GM13977 (cell line): ENCODE results near the gene CDH13.

Experiments
- DNase-seq: peaks from one replicate; pipeline ENCODE4 v3.0.0; 2012; ENCODE audit warnings: low spot score
- CTCF ChIP-seq: IDR thresholded peaks from 2 replicates; pipeline ENCODE4 v1.5.1; 2012; ENCODE audit warnings: mild to moderate bottlenecking, control low read depth; ENCODE audit not compliant: insufficient read depth; ENCODE audit errors: extremely low read depth, missing control alignments
- in situ Hi-C: fragments of 300-500 bp; cut with MboI; formaldehyde crosslinking; loops from one replicate; pipeline ENCODE4 v1.12.0; 2022; ENCODE audit warnings: low sequenced_read_pairs, low pct_unique_long_range_greater_than_20kb, mixed read lengths, inconsistent platforms; ENCODE audit not compliant: unreplicated experiment

Gene CDH13

GRCh38 chr16:83552930-83553329 lies 926.2 kb downstream of the CDH13 start:
- no peak for DNase-seq
- no peak for TF ChIP-seq CTCF
- in situ Hi-C loops: no loop called here

- no peak for TF ChIP-seq CTCF
- no peak for DNase-seq
- in situ Hi-C loops: no loop called here
These were observed 927.3 kb downstream of the CDH13 start for GRCh38 chr16:83554096-83554495.

- TF ChIP-seq CTCF: no peak
- in situ Hi-C loops: no loop called here
- DNase-seq: no peak
These were observed 927.8 kb downstream of the CDH13 start for GRCh38 chr16:83554540-83554939.

GRCh38 chr16:83561876-83562275 lies 935.1 kb downstream of the CDH13 start:
- TF ChIP-seq CTCF: no peak
- no peak for DNase-seq
- in situ Hi-C loops: no loop called here

GRCh38 chr16:83568345-83568744 lies 941.6 kb downstream of the CDH13 start:
- no peak for TF ChIP-seq CTCF
- no peak for DNase-seq
- in situ Hi-C loops: no loop called here

GRCh38 chr16:83574388-83574787 lies 947.6 kb downstream of the CDH13 start:
- no peak for DNase-seq
- in situ Hi-C loops: no loop called here
- no peak for TF ChIP-seq CTCF
